22Rv1 (cell line): ENCODE data around the gene ABL2.

Experiments used
- ZFX ChIP-seq: fragments of 450-650 bp; IDR thresholded peaks from 2 replicates; pipeline ENCODE4 v1.6.1; 2017; ENCODE audit warnings: antibody characterized with exemption, borderline replicate concordance
- TF ChIP-seq, protein P1 (sequence below): fragments of 450-650 bp; IDR thresholded peaks from 2 replicates; pipeline ENCODE4 v1.5.1; 2017; ENCODE audit warnings: mild to moderate bottlenecking

DNA sequence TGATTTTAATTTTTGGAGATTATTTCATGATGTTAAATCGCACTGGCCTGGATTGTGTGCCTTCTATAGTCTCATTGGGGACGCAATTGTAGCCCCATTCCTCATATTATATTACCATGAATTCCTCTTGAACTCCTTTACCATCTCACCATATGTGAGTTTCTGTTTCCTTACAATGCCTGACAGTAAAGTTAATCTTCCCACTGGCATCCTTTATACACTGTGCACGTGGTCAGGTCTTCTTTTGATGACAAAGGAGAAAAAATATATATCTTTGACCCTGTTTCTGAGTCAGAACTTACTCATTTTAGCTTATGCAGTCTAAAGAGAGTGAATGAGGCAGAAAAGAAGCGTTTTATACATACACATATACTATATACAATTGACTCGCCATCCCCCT lies 774 bp upstream of the ABL2 start:
- TF ChIP-seq, protein P1, sequence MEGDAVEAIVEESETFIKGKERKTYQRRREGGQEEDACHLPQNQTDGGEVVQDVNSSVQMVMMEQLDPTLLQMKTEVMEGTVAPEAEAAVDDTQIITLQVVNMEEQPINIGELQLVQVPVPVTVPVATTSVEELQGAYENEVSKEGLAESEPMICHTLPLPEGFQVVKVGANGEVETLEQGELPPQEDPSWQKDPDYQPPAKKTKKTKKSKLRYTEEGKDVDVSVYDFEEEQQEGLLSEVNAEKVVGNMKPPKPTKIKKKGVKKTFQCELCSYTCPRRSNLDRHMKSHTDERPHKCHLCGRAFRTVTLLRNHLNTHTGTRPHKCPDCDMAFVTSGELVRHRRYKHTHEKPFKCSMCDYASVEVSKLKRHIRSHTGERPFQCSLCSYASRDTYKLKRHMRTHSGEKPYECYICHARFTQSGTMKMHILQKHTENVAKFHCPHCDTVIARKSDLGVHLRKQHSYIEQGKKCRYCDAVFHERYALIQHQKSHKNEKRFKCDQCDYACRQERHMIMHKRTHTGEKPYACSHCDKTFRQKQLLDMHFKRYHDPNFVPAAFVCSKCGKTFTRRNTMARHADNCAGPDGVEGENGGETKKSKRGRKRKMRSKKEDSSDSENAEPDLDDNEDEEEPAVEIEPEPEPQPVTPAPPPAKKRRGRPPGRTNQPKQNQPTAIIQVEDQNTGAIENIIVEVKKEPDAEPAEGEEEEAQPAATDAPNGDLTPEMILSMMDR = no peak
- TF ChIP-seq ZFX = no peak
